ENCODE data around the gene HIBCH. TPM values are rescaled to one million over a fixed set of nuclear protein-coding genes. Genes with fewer than 3 reads are reported as not detected.
"Not testable (repeated sequence)": the region's sequence is repeated elsewhere in the genome, so short reads cannot be mapped to it uniquely, and the experiment has no call there.

HIBCH gene
- total RNA-seq, 1 experiment from 2014 or later = 12.4 TPM

GRCh38 chr2:190256087-190256486 is 63.5 kb downstream of the HIBCH start:
- DNase-seq (ENCODE audit: extremely low read depth, low read depth) = no peak

- no peak for DNase-seq (ENCODE audit: extremely low read depth, low read depth)
These were observed 64.0 kb downstream of the HIBCH start for GRCh38 chr2:190255676-190256075.

GRCh38 chr2:190254063-190254850 is 65.4 kb downstream of the HIBCH start:
- DNase-seq (ENCODE audit: extremely low read depth, low read depth) = no peak

GRCh38 chr2:190250421-190250820 is 69.2 kb downstream of the HIBCH start:
- no peak for DNase-seq (ENCODE audit: extremely low read depth, low read depth)

- no peak for DNase-seq (ENCODE audit: extremely low read depth, low read depth)
These were observed 84.0 kb downstream of the HIBCH start for GRCh38 chr2:190235551-190236075.

- no peak for DNase-seq (ENCODE audit: extremely low read depth, low read depth)
These were observed 84.5 kb downstream of the HIBCH start for GRCh38 chr2:190235101-190235500.

- not testable (repeated sequence) for DNase-seq (ENCODE audit: extremely low read depth, low read depth)
These were observed 95.6 kb downstream of the HIBCH start for GRCh38 chr2:190223989-190224388.

- DNase-seq (ENCODE audit: extremely low read depth, low read depth) = not testable (repeated sequence)
These were observed 96.9 kb downstream of the HIBCH start for GRCh38 chr2:190222745-190223144.

- no peak for DNase-seq (ENCODE audit: extremely low read depth, low read depth)
These were observed 98.2 kb downstream of the HIBCH start for GRCh38 chr2:190221429-190221828.

GRCh38 chr2:190219186-190219585 is 100.4 kb downstream of the HIBCH start:
- DNase-seq (ENCODE audit: extremely low read depth, low read depth) = no peak

GRCh38 chr2:190217616-190218015 is 102.0 kb downstream of the HIBCH start:
- DNase-seq (ENCODE audit: extremely low read depth, low read depth) = no peak

GRCh38 chr2:190216829-190217228 is 102.8 kb downstream of the HIBCH start:
- DNase-seq (ENCODE audit: extremely low read depth, low read depth) = no peak

- no peak for DNase-seq (ENCODE audit: extremely low read depth, low read depth)
These were observed 104.0 kb downstream of the HIBCH start for GRCh38 chr2:190215620-190216019.

GRCh38 chr2:190214426-190215194 is 105.0 kb downstream of the HIBCH start:
- DNase-seq (ENCODE audit: extremely low read depth, low read depth) = no peak

GRCh38 chr2:190213441-190214335 is 105.9 kb downstream of the HIBCH start:
- no peak for DNase-seq (ENCODE audit: extremely low read depth, low read depth)

GRCh38 chr2:190210471-190210870 is 109.2 kb downstream of the HIBCH start:
- no peak for DNase-seq (ENCODE audit: extremely low read depth, low read depth)

GRCh38 chr2:190209559-190209958 is 110.1 kb downstream of the HIBCH start:
- DNase-seq (ENCODE audit: extremely low read depth, low read depth) = no peak

GRCh38 chr2:190207930-190208329 is 111.7 kb downstream of the HIBCH start:
- no peak for DNase-seq (ENCODE audit: extremely low read depth, low read depth)

- no peak for DNase-seq (ENCODE audit: extremely low read depth, low read depth)
These were observed 114.0 kb downstream of the HIBCH start for GRCh38 chr2:190205657-190206056.

GRCh38 chr2:190202604-190203003 is 117.0 kb downstream of the HIBCH start:
- DNase-seq (ENCODE audit: extremely low read depth, low read depth) = no peak

- no peak for DNase-seq (ENCODE audit: extremely low read depth, low read depth)
These were observed 117.6 kb downstream of the HIBCH start for GRCh38 chr2:190202018-190202417.

All from NCI-H460 (cell line).